Forelimb muscle (tissue), 1 donor: ENCODE data around the gene GARIN5A. TPM values are rescaled to one million over a fixed set of nuclear protein-coding genes. Genes with fewer than 3 reads are reported as not detected.
"Not testable (repeated sequence)": the region's sequence is repeated elsewhere in the genome, so short reads cannot be mapped to it uniquely, and the experiment has no call there.

ENCODE experiments used
- DNase-seq: peaks from one replicate; pipeline ENCODE4 v3.0.0-alpha.2; 2013; ENCODE audit warnings: low read depth
- polyA plus RNA-seq: library from polyadenylated mRNA; unstranded; fragments of 120-200 nt; gene quantifications from one replicate; pipeline ENCODE4 v1.2.1, GENCODE V29; 2013; ENCODE audit not compliant: insufficient read length

The GARIN5A gene
- polyA plus RNA-seq, 1 donor: 5.7 TPM

DNA sequence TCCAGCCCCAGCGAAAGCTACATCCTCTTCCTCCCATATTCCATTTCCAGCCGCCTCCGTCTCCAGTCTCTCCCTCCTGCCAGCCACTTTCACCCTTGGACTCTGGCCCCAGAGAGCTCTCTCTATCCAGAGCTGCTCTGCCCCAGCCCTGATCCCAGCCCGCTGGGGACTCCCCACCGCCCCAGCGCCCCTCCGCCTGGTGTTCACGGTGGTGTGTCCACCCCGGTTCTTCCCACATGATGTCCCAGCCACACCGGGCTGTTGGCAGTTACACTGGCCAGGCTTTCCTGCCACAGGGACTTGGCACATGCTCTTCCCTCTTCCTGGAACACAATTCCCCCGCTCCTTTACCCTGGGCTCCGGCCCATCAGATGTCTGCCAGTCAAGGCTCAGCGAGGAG, 11.6 kb downstream of the GARIN5A start:
- no peak for DNase-seq

DNA sequence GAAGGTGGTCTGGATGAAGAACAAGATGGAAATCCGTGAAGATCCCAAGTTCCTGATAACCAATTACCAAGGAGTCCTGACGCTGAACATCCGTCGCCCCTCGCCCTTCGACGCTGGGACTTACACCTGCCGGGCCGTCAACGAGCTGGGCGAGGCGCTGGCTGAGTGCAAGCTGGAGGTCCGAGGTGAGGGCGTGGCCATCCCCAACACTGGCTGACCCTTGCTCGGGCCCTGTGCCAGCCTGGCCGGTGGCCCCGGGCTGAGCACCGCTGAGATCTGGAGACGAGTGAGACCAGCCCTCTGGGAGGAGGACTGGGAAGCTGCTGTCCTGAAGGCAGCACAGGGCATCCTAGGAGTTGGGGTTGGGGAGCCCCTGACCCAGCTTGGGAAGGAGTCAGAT, 12.3 kb downstream of the GARIN5A start:
- DNase-seq: no peak

DNA sequence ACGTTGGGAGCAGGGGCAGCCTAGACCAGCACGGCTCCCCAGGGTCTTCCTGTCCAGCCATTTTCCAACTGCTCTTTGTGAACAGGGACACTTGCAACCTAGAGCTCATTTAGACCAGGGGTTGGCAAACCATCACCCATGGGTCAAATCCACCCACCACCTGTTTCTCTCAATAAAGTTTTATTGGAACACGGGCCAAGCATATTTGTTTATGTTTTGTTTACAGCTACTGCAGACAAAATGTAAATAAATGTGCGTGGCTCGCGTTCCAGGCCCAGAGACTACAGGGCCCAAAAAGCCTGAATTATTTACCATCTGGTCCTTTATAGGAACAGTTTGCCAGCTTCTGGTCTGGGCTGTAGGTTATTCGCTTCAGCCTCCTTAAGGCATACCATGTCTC, 13.7 kb downstream of the GARIN5A start:
- no peak for DNase-seq

DNA sequence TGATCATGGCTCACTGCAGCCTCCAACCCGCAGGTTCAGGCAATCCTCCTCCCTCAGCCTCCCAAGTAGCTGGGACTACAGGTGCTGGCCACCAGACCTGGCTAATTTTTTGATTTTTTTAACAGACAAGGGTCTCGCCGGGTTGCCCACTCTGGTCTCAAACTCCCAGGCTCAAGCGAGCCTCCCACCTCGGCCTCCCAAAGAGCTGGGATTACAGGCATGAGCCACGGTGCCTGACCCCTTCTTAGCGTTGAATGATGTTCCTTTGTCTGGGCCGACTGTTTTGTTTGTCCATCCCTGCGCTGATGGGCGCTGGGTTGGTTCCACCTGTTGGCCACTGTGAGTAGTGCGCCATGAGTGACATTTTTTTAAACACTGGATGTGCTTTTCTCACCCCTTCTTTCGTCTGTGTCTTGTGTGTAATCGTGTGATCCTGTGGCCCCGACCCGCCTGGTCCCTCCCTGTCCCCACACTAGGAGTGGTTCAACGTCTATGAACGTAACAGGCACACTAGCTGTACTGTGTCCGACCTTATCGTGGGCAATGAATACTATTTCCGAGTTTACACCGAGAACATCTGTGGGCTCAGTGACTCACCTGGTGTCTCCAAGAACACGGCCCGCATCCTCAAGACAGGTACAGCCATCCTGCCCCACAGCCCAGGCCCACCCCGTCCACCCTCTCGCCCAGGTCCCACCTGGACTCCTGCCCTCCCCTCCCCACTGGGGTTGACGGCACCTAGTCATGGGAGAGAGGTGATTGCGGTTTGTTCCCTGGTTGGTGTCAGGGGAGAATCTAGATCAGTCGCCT, 15.4 kb downstream of the GARIN5A start:
- peak; percentile 41 for DNase-seq

DNA sequence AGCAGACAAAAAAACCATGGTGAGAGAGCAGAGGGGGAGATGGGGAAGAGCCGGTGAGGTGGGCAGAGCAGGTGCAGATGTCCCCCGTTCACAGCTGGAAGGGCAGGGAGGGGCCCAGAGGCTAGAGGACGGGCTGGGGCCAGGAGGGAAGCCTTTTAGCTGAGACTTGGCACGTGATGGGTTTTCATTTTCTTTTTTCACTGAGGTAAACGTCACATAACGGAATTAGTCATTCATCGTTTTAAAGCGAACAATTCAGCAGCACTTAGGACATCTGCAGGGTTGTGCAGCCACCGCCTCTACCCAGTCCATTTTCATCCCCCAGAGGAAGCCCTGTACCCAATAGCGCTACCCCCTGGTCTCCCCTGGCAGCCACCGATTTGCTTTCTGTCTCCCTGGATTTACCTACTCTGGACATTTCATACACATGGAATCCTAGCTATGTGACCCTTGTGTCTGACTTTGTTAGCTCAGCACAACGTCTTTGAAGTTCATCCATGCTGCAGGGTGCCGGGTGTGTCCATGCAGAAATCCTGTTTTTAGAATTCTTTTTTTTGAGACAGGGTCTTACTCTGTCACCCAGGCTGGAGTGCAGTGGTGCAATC, 16.4 kb downstream of the GARIN5A start:
- no peak for DNase-seq

DNA sequence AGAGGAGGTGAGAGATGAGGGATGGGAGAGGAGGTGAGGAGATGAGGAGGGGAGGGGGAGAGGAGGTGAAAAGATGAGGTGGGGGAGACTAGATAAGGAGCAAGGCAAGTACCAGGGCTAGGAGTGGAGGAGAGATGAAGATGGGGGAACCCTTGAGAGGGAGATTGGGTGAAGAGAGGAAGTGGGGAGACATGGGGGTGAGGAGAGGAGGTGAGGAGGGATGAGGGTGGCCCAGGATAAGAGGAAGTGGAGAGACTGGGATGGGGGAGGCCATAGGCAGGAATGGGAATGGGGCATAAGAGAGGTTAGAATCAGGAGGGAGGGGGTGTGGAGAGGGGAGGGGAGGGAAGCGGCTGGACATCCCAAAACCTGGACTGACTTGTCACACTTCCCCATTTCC, 17.0 kb downstream of the GARIN5A start:
- DNase-seq: no peak

DNA sequence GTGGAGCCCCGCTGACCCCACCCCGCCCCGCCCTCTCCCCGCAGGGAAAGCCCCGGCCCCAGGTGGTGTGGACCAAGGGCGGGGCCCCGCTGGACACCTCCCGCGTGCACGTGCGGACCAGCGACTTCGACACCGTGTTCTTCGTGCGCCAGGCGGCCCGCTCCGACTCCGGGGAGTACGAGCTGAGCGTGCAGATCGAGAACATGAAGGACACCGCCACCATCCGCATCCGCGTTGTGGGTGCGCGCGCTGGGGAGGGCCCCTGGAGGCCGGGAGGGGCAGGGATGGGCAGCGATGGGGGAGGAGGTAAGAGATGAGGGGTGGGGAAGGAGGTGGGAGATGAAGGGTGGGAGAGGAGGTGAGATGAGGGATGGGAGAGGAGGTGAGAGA, 17.6 kb downstream of the GARIN5A start:
- DNase-seq: no peak

DNA sequence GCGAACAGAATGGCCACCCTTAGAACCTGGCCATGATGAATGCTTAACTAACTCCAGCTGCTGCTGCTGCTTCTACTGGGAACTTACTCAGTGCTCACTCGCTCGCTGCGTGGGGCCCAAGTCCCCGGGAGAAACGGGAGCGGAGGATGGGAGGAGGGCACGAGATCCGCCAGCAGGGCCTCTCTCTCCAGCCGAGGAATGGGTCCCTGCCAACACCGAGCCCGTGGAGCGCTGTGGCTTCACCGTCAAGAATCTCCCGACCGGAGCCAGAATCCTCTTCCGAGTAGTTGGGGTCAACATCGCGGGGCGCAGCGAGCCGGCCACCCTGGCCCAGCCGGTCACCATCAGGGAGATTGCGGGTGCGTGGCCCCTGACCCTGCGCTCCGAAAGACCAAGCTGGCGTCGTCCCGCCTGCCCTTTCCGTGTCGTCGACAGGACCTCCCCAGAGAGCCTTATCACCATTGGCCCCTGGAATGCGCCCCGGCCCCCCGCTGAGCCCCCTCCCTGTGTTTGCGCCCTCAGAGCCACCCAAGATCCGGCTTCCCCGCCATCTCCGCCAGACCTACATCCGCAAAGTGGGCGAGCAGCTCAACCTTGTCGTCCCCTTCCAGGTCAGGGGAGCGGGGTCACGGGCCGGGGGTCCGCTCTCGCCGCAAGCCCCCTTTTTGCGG, 18.1 kb downstream of the GARIN5A start:
- DNase-seq: no peak

DNA sequence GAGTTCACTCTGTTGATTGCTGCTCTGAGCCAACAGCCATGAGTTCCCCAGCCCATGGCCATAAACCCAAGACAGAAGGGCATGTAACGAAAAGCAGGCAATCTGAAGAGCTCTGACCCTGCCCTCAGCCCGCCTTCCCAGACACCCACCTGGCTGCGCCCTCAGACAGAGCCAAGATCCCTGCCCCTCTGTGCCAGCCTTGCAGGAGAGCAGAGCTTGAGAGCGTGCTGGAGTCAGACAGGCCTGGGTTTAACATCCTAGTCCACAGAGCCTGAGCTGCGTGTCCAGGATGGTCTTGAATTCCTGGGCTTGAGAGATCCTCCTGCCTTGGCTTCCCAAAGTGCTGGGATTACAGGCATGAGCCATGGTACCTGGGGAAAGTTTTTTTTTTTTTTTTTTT, 19.3 kb downstream of the GARIN5A start:
- no peak for DNase-seq

DNA sequence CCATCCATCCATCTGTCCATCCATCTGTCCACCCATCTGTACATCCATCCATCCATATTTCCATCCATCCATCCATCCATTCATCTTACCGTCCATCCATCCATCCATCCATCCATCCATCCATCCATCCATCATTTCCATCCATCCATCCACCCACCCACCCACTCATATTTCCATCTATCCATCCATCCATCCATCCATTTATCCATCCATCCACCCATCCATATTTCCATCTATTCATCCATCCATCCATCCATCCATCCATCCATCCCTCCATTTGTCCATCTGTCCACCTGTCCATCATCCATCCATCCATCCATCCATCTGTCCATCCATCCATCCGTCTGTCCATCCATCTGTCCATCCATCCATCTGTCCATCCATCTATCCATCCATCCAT, 20.7 kb downstream of the GARIN5A start:
- DNase-seq: no peak

DNA sequence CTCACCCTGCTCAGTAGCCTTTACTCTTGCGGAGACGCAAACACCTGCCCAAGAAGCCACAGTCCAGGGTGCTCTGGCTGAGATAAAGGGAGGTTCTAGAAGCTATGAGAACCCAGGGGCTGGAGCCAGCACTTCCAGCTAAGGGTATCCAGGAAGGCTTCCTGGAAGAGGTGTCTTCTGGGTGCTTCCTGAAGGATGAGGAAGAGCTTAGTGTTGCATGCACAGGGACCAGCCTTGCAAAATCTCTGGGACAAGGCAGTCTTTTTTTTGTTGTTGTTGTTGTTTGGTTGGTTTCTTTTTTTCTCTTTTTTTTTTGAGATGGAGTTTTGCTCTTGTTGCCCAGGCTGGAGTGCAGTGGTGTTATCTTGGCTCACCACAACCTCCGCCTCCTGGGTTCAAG, 23.4 kb downstream of the GARIN5A start:
- no peak for DNase-seq

DNA sequence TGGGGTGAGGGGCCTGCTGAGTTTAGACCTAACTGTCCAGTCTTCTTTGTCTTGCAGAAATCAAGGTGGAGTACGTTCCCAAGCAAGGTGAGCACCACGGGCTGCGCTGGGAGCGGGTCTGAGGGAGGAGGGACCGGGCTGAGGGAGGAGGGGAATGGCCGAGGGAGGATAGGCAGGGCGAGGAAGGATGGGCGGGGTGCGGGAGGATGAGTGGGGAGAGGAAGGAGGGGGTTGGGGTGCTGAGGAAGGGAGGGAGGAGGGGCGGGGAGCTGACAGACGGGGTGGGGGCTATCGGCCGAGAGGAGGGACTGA, 25.5 kb downstream of the GARIN5A start:
- no peak for DNase-seq

DNA sequence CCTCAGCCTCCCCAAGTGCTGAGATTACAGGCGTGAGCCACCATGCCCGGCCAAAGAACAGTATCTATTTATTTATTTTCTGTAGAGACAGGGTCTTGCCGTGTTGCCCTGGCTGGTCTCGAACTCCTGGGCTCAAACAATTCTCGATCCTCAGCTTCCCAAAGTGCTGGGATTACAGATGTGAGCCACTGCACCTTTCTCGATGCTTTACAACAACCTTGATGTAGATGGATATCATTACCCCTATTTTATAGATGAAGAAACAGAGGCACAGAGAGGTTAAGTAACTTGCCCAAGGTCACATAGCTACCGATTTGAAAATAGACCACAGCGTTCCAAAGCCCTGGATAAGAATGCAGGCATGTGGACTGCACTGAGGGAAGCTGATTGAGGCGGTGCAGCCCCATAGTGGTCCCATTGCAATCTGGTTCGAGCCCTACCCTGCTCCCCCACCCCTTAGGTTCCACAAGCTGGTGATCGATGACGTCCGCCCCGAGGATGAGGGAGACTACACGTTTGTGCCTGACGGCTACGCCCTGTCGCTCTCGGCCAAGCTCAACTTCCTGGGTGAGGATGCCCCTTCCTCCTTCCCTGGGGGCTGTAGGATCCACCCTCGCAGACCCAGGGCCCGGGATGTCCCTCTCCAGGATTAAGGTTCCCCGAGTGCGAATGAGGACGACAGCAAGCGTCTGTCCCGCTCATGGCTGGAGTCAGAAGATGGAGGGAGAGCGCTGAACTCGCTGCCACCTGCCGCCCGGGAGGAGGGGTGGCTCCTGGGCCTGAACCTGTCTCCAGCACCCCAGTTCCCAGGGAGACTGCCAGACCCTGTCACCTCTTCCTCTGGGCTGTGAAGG, 26.1 kb downstream of the GARIN5A start:
- no peak for DNase-seq

DNA sequence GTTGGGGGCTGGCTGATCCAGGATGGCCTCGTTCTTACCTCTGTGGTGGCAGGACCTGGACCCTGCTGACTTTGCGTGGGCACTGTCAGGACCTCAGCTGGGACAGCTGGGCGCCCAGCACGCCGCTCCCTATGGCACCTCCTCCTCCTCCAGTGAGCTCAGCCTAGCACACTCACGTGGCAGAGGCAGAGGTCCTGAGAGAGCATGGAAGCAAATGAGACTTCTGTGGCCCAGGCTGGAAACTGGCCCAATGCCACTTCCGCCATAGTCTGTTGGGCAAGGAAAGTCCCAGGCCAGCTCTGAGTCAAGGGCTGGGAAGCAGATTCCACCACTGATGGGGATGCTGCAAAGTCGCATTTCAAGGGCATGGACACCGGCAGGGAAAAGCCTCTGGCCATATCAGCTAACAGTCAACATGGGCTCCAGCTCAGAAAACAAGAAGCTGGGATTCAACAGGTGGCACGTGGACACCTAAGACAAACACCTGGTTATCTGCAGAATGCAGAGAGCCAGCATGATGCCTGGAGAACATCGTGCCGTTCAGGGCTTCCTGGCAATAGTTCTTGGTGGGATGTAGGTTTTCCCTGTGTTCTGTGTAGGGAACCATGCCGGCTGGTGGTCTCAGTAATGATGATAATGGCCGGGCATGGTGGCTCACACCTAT, 27.3 kb downstream of the GARIN5A start:
- no peak for DNase-seq

DNA sequence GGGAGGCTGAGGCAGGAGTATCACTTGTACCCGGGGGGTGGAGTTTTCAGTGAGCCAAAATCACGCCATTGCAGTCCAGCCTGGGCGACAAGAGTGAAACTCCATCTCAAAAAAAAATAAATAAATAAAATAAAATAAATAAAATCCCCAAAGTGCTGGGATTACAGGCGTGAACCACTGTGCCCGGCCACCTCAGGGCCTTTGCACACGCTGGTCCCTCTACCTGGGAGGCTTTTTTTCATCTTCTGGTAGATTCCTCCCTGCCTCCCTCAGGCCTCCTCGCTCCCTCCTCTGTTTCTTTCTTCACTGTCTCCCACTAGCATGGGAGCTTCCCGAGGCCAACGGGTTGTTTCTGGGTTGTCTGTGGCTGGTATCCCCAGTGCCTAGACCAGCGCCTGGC, 28.9 kb downstream of the GARIN5A start:
- DNase-seq: no peak

DNA sequence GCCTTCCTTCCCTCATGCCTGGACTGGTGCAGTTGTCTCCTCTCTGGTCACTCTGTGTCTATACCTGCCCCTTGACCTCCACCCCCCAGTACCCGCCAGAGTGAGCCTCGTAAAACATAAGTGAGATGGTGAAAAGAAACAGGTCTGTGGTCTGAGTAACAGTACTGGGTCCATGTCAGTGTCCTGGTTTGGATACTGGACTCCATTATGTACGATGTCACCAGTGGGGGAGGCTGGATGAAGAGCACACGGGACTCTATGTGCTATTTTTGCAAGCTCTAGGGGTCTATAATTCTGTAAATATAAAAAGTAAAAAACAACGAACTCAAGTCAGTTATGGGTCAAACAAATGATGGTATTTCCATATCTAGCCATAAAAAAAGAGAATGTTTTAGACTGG, 29.6 kb downstream of the GARIN5A start:
- no peak for DNase-seq

DNA sequence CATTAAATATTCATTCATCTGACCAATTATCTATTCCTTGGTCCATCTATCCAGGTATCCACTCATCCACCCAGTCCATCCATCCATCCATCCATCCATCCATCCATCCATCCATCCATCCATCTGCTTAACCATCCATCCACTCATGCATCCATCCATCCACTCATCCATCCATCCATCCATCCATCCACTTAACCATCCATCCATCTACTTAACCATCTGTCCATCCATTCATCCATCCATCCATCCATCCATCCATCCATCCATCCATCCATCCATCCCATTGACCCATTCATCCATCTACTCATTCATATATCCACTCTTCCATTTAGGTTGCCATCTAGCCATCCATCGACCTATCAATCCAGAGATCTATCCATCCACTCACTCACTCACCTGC, 32.6 kb downstream of the GARIN5A start:
- DNase-seq: no peak

DNA sequence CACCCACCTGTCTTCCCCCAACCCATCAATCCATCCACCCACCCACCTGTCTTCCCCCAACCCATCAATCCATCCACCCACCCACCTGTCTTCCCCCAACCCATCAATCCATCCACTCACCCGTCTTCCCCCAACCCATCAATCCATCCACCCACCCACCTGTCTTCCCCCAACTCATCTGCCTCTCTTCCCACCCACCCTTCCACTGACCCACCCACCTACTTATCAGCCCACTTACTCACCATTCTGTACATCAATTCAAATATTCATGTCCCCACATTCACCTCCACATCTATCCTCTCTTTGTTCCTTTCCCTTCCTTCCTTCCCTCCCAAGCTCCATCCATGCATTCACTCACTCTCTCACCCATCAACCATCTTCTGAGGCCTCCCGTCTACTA, 37.5 kb downstream of the GARIN5A start:
- not testable (repeated sequence) for DNase-seq

DNA sequence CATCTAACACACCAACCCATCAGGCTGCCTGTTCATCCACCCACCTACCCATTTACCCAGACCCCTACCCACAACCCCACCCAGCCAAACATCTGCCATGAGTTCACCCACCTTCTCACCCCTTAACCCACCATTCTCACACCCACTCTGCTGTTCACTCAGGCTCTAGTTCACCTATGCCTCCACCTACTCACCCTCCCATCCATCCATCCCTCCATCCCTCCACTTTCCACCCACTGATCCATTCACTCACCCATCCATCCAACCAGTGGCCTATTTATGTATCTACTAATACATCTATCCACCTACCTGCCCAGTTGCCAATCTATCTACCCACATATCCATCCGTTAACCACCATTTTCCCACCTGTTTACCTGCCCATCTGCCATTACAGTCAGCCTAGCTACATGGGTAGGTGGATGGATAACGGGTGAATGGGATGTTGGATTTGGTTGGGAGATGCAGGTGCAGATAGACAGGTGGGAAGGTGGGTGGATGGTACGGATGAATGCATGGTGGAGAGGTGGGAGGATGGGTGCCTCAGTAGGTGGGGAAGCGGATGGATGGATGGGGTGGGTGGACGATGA, 38.7 kb downstream of the GARIN5A start:
- no peak for DNase-seq

DNA sequence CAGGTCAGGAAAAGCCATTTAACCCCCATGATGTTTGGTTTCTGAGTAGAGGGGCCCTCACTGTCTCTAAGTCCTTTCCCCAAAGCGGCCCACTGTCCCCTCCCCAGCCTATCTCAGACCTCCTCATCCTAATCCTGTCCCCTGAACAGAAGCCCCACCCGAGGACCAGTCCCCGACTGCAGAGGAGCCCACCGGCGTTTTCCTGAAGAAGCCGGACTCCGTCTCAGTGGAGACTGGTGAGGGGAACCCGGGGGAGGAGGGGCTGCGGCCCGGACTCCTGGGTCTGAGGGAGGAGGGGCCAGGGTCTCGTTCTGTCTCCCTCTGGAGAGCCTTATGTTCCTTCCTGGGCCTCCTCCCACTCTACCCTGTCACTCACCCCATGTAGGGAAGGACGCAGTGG, 41.0 kb downstream of the GARIN5A start:
- no peak for DNase-seq

DNA sequence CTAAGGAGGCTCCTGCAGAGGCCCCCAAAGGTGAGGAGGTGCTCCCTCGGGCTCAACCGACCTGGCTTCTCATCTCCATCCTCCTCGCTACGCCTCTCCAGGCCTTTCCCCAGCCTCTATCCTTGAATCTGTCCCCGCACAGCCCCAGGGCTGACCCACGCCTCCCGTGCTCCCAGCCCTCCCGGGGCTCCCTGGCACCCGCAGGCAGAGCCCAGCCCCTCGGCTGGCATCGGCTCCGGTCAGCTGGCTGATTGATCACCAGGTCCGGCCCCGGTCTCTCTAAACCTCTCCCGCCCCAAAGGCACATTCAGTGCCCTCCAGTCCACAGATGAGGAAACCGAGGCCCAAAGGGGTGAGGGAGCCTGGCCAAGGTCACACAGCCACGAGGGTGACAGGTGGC, 41.4 kb downstream of the GARIN5A start:
- no peak for DNase-seq
